OCI-LY7 (cell line): Measurements from ENCODE around the gene UGT1A6. TPM values are rescaled to one million over a fixed set of nuclear protein-coding genes. Genes with fewer than 3 reads are reported as not detected.
"Not testable (repeated sequence)": the region's sequence is repeated elsewhere in the genome, so short reads cannot be mapped to it uniquely, and the experiment has no call there.

Source experiments
- BruUV-seq: library from RNA; stranded (reverse); fragments of 400-500 nt; replicated peaks from 2 replicates; lab custom pipeline; 2021; lab: Mats Ljungman, UMichigan
- CTCF ChIA-PET: fragments of 300-600 bp; sonication (Branson Sonifier 250); formaldehyde crosslinking; loops from one replicate; lab custom pipeline; 2022; ENCODE audit warnings: antibody characterized with exemption; ENCODE audit not compliant: unreplicated experiment; lab: Charles Lee
- POLR2A ChIA-PET: fragments of 300-600 bp; sonication (Branson Sonifier 250); formaldehyde crosslinking; loops from one replicate; lab custom pipeline; 2022; ENCODE audit warnings: antibody characterized with exemption; lab: Charles Lee
- DNase-seq: peaks from one replicate; pipeline ENCODE4 v3.0.0-alpha.2; 2015; ENCODE audit warnings: low spot score
- H2AFZ ChIP-seq: fragments of 200-600 bp; sonication (generic), shearing (Covaris generic); 2 replicates; pipeline ENCODE4 v1.6.1; 2014; ENCODE audit warnings: mild to moderate bottlenecking, antibody characterized with exemption, low read length, moderate library complexity
- H3K27ac ChIP-seq: fragments of 200-600 bp; sonication (generic); 2 replicates; pipeline ENCODE4 v1.5.1; 2014; ENCODE audit warnings: mixed run types, low read depth, mild to moderate bottlenecking, moderate library complexity, low read length, inconsistent platforms; ENCODE audit not compliant: poor library complexity, severe bottlenecking
- H3K36me3 ChIP-seq: fragments of 200-600 bp; sonication (generic); 2 replicates; pipeline ENCODE4 v1.6.1; 2014; ENCODE audit warnings: mild to moderate bottlenecking, antibody characterized with exemption, low read length, moderate library complexity, mixed read lengths; ENCODE audit not compliant: insufficient read depth
- H3K4me1 ChIP-seq: fragments of 200-600 bp; sonication (generic); 2 replicates; pipeline ENCODE4 v1.5.1; 2014; ENCODE audit warnings: mild to moderate bottlenecking, low read length; ENCODE audit not compliant: insufficient read depth, poor library complexity, severe bottlenecking
- H3K4me2 ChIP-seq: fragments of 200-600 bp; sonication (generic); 2 replicates; pipeline ENCODE4 v1.6.1; 2014; ENCODE audit warnings: mild to moderate bottlenecking, low read length
- H3K4me3 ChIP-seq: fragments of 200-600 bp; sonication (generic); 2 replicates; pipeline ENCODE4 v1.5.1; 2014; ENCODE audit warnings: mild to moderate bottlenecking, low read depth, low read length; ENCODE audit not compliant: poor library complexity, severe bottlenecking
- H3K79me2 ChIP-seq: fragments of 200-600 bp; sonication (generic); 2 replicates; pipeline ENCODE4 v1.6.1; 2016; ENCODE audit warnings: low read depth, mild to moderate bottlenecking, low read length, moderate library complexity, mixed read lengths; ENCODE audit not compliant: insufficient read depth
- H3K9me2 ChIP-seq: fragments of 200-600 bp; sonication (generic); 2 replicates; pipeline ENCODE4 v1.6.1; 2016; ENCODE audit warnings: mild to moderate bottlenecking, low read length, mixed read lengths; ENCODE audit not compliant: insufficient read depth
- H3K9me3 ChIP-seq: fragments of 200-600 bp; sonication (generic); 2 replicates; pipeline ENCODE4 v1.6.1; 2014; ENCODE audit warnings: mild to moderate bottlenecking, mixed run types, low read length, mixed read lengths
- H4K20me1 ChIP-seq: fragments of 200-600 bp; sonication (generic); 2 replicates; pipeline ENCODE4 v1.6.1; 2014; ENCODE audit warnings: mild to moderate bottlenecking, antibody characterized with exemption, low read length, moderate library complexity, mixed read lengths; ENCODE audit not compliant: insufficient read depth
- CTCF ChIP-seq: fragments of 200-600 bp; sonication (generic); conservative IDR thresholded peaks from 2 replicates; pipeline ENCODE4 v1.5.1; 2014; ENCODE audit warnings: mild to moderate bottlenecking, antibody characterized with exemption, low read length, moderate library complexity, mixed read lengths
- EZH2phosphoT487 ChIP-seq: fragments of 200-600 bp; sonication (generic); IDR thresholded peaks from 2 replicates; pipeline ENCODE4 v1.6.1; 2018; ENCODE audit warnings: low read depth, borderline replicate concordance, mild to moderate bottlenecking, mixed run types, antibody characterized with exemption, low read length, moderate library complexity, mixed read lengths
- intact Hi-C: fragments of 100-400 bp; cut with micrococcal nuclease; formaldehyde crosslinking; loops from one replicate; pipeline ENCODE4 v1.10.0; 2022; ENCODE audit not compliant: unreplicated experiment
- total RNA-seq, 2 experiments: library from RNA; depleted of rRNA in 1 of 2; stranded (reverse); fragments of >200 nt in 1 of 2; shearing (Covaris generic) in 1 of 2; gene quantifications; 2 replicates each; pipeline ENCODE4 v1.2.3, GENCODE V29; 2014 to 2022

The UGT1A6 gene
- total RNA-seq, 2 experiments from 2014 or later, result not detected

GRCh38 chr2:233655043-233655442 lies 37.6 kb upstream of the UGT1A6 start:
- Histone ChIP-seq H4K20me1 (no peaks in the 10 kb centered on the region), H3K4me1 (no peaks in the 10 kb centered on the region), H3K36me3 (no peaks in the 10 kb centered on the region), H2AFZ (no peak overlapping the region), H3K4me3 (no peak overlapping the region), H3K27ac (no peak overlapping the region), H3K4me2 (no peak overlapping the region), H3K9me3 (no peaks in the 10 kb centered on the region), H3K9me2 (no peaks in the 10 kb centered on the region), H3K79me2 (no peaks in the 10 kb centered on the region)
- intact Hi-C loops, result no loop called here
- no peak for DNase-seq
- BruUV-seq, result no TSS peak
- TF ChIP-seq EZH2phosphoT487, result no peak
- no peak for TF ChIP-seq CTCF
- ChIA-PET CTCF (no interaction called here), POLR2A (interaction anchor here (0.8 kb wide), 1 partner anchor 125 kb away, joined by 4 read pairs; no protein-coding TSS in a partner anchor)

GRCh38 chr2:233655943-233656342 lies 36.7 kb upstream of the UGT1A6 start:
- DNase-seq, H3K27ac ChIP-seq, intact Hi-C loops, H3K4me3 ChIP-seq, H3K79me2 ChIP-seq, H4K20me1 ChIP-seq, H2AFZ ChIP-seq, H3K9me2 ChIP-seq, POLR2A ChIA-PET, H3K4me1 ChIP-seq, H3K36me3 ChIP-seq, BruUV-seq, H3K9me3 ChIP-seq, H3K4me2 ChIP-seq, CTCF ChIA-PET: not testable (repeated sequence)

GRCh38 chr2:233656443-233656842 lies 36.2 kb upstream of the UGT1A6 start:
- no peaks in the 10 kb centered on the region for H4K20me1 ChIP-seq
- H3K9me3 ChIP-seq, result no peaks in the 10 kb centered on the region
- ChIA-PET CTCF (no interaction called here), POLR2A (no interaction called here)
- no peak overlapping the region for H3K4me2 ChIP-seq
- BruUV-seq, result no TSS peak
- no peaks in the 10 kb centered on the region for H3K4me1 ChIP-seq
- TF ChIP-seq EZH2phosphoT487 (no peak), CTCF (no peak)
- no peak for DNase-seq
- H3K79me2 ChIP-seq, result no peaks in the 10 kb centered on the region
- H3K27ac ChIP-seq, result no peak overlapping the region
- H3K9me2 ChIP-seq, result no peaks in the 10 kb centered on the region
- intact Hi-C loops, result no loop called here
- no peak overlapping the region for H3K4me3 ChIP-seq
- H3K36me3 ChIP-seq, result no peaks in the 10 kb centered on the region
- H2AFZ ChIP-seq, result no peak overlapping the region
